PC-3 (cell line): Measurements from ENCODE around the gene CACNA1A.

Experiments used
- EZH2 ChIP-seq: fragments of 300-600 bp; sonication (generic); IDR thresholded peaks from one replicate; pipeline ENCODE4 v1.6.1; 2017; ENCODE audit warnings: antibody characterized with exemption, mild to moderate bottlenecking, low read length; ENCODE audit not compliant: unreplicated experiment
- TF ChIP-seq, protein P1 (sequence below): fragments of 300-600 bp; sonication (generic); conservative IDR thresholded peaks from 2 replicates; pipeline ENCODE4 v1.5.1; 2017; ENCODE audit warnings: antibody characterized with exemption, low read depth, mild to moderate bottlenecking, low read length

DNA sequence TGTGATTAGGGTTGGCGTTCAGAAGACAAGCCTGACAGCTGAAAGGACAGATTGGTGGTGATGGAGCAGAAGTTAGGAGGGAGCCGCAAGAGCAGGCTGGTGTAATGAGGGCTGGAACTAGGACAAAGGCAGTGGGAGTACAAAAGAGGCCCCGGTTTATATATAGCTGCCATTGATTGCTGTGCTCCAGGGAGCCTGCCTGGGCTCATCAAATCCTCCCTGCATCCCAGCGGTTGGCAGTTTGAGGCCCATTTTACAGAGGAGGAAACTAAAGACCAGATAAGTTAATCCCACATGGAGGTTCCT lies 123.7 kb downstream of the CACNA1A start:
- TF ChIP-seq, protein P1, sequence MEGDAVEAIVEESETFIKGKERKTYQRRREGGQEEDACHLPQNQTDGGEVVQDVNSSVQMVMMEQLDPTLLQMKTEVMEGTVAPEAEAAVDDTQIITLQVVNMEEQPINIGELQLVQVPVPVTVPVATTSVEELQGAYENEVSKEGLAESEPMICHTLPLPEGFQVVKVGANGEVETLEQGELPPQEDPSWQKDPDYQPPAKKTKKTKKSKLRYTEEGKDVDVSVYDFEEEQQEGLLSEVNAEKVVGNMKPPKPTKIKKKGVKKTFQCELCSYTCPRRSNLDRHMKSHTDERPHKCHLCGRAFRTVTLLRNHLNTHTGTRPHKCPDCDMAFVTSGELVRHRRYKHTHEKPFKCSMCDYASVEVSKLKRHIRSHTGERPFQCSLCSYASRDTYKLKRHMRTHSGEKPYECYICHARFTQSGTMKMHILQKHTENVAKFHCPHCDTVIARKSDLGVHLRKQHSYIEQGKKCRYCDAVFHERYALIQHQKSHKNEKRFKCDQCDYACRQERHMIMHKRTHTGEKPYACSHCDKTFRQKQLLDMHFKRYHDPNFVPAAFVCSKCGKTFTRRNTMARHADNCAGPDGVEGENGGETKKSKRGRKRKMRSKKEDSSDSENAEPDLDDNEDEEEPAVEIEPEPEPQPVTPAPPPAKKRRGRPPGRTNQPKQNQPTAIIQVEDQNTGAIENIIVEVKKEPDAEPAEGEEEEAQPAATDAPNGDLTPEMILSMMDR: no peak
- TF ChIP-seq EZH2: no peak
